Left colon (tissue), 2 donors: ENCODE data around the gene KAZN. TPM values are rescaled to one million over a fixed set of nuclear protein-coding genes. Genes with fewer than 3 reads are reported as not detected.

ENCODE experiments used
- ATAC-seq: fragments of 200-7000 bp; cut with Tn5 transposase; one replicate; pipeline ENCODE4 v1.9.1; 2020; ENCODE audit warnings: mild to moderate bottlenecking, moderate library complexity
- DNase-seq, 2 donors: peaks; one replicate each; pipeline ENCODE4 v3.0.0-alpha.2; 2020
- intact Hi-C, 2 donors: fragments of 100-400 bp; cut with DNase I in 1 of 2; cut with micrococcal nuclease in 1 of 2; formaldehyde crosslinking; loops; one replicate each; pipeline versions ENCODE4 v1.11.2 to v1.14.0; 2022; cut with DNase I, micrococcal nuclease
- total RNA-seq, 2 donors: library from RNA; stranded (reverse); fragmentation: NEBNext Ultra II Directional; extraction: Animal tissue kit (Norgen Biotek cat#: 25700); gene quantifications; one replicate each; pipeline ENCODE4 v1.2.1, GENCODE V29; 2021
- donor health status: DM: no; HTN: no; CAD: no.
- donor health status: DM: yes; HTN: yes; CAD: no.

KAZN gene
- total RNA-seq, 2 donors from 2014 or later: 11.4 to 14.2 TPM

DNA sequence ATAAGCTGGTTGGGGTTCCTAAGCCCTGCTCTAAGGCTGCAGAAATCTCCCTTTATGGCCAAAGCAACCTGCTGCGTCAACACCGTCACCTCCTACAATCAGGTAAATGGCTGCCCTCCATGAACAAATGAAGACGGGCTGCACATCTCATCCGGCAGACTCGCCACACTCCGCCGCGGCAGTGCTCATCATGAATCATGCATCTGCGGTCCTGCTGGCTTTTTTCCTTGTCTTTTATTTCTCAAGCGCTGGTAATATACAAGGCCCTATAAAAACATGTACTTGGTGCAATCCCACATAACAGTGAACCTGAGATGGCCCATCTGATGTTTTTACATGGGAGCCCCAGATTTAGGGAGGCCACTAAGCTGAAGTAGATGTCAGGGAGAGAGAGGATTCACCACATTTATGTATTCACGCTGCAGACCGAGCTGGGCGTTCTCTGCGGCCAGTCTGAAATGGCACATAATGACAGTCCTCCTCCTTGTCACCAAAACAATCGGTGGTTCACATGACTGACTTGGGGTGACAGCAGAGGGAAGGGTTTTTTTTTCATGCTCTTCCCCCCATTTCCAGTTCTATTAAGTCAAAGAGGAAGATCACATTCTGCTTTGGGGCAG is 91.6 kb downstream of the KAZN start:
- ATAC-seq (no peak), DNase-seq (no peak)
- intact Hi-C loops: no loop called here

- DNase-seq: no peak
- no peak for ATAC-seq
- intact Hi-C loops: no loop called here
These were observed 95.5 kb downstream of the KAZN start for GRCh38 chr1:14693949-14694348.

- intact Hi-C loops: no loop called here
- DNase-seq: no peak
- ATAC-seq: no peak
These were observed 96.1 kb downstream of the KAZN start for GRCh38 chr1:14694589-14694988.

- intact Hi-C loops: no loop called here
- no peak for DNase-seq
- ATAC-seq: no peak
These were observed 98.3 kb downstream of the KAZN start for GRCh38 chr1:14696761-14697160.

DNA sequence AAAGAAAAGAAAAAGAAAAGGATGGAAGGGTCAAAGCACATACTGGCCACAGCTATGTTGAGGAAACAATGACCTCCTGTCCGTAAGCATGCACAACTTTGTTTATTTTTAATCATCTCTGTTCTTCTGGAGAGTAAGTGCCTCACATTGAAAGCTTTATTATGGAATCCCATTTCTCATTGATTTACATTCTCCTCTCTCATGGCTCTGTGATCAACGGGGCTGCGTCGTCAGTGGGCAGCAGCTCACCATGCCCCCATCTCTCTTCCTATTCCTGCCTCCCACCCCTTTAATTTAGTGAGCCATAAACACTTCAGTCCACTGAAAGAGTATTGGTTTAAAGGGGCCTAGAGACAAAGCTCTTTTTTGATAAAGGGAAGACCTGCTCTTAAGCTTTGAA is 98.9 kb downstream of the KAZN start:
- no peak for ATAC-seq
- intact Hi-C loops: no loop called here
- no peak for DNase-seq

- DNase-seq: no peak
- intact Hi-C loops: no loop called here
- ATAC-seq: no peak
These were observed 99.8 kb downstream of the KAZN start for GRCh38 chr1:14698314-14698713.

DNA sequence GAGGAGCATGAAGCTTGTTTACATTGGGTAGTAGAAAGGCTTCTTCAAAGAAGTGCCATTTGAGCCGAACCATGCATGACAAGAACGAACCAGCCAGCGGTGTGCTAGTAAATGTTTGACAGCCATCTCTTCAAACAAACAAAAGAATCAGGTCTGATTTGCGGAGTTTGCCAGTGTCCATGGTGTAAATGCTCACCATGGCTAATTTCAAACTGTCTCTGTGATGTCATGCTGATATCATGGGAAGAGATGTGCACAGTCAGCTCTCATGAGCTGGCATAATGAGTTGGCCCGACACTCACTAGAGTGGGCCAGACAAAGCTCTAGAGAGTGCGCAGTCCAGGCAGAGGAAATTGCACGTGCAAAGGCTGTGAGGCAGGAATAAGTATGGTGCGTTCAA is 101.1 kb downstream of the KAZN start:
- intact Hi-C loops: no loop called here
- DNase-seq (no peak), ATAC-seq (no peak)

DNA sequence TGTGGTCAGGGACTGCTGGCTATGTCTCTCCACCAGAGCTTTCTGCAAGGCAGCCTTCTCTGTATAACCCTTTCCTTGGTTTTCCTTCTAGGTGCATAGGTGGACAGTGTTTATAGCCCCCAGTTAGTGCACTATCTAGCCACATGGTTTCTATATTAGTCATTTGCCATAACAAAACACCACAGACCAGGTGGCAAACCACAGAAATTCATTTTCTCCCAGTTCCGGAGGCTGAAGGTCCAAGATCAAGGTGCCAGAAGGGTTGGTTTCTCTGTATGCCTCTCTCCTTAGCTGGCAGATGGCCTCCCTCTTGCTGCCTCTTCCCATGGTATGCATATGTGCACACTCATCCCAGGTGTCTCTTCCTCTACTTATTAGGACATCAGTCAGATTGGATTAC is 106.4 kb downstream of the KAZN start:
- no peak for DNase-seq
- ATAC-seq: no peak
- intact Hi-C loops: no loop called here

DNA sequence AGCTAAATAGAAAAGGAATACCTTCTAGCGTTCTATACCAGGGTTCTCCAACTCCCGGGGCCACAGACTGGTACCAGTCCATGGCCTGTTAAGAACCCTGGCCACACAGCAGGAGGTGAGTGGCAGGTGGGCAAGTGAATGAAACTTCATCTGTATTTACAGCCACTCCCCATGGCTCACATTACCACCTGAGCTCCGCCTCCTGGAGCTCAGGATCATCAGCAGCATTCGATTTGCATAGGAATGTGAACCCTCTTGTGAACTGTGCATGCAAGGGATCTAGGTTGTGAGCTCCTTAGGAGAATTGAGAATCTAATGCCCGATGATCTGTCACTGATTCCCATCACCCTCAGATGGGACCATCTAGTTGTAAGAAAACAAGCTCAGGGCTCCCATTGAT is 107.3 kb downstream of the KAZN start:
- intact Hi-C loops: no loop called here
- no peak for ATAC-seq
- DNase-seq: no peak

- DNase-seq (no peak), ATAC-seq (no peak)
- intact Hi-C loops: no loop called here
These were observed 108.1 kb downstream of the KAZN start for GRCh38 chr1:14706631-14707030.

- ATAC-seq: no peak
These were observed 109.3 kb downstream of the KAZN start for GRCh38 chr1:14707531-14708445.

GRCh38 chr1:14710331-14710730 is 111.8 kb downstream of the KAZN start:
- intact Hi-C loops: no loop called here
- ATAC-seq (no peak), DNase-seq (no peak)

More at GRCh38 chr1:14707531-14708445, 109.3 kb downstream of the KAZN start:
- intact Hi-C loops: no loop called here
- no peak for DNase-seq

DNA sequence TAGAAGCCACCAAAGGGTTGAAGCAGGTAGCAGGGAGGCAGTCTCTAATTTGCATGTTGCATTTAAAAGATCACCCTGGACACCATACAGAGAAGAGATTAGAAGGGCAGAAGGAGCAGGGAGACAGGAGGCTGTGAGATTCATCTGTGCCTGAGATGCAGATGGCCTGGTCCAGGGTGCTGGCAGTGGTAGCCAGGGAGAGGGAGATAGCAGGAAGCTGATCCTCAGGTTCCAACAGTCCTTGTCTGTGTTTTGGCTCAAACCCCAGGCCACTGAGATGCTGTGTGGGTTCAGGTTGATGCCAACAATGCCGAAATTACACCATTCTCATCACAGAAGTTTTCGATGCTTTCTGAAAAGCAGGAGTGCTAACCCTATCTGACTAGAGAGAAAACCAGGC is 113.7 kb downstream of the KAZN start:
- ATAC-seq (no peak), DNase-seq (no peak)
- intact Hi-C loops: no loop called here

- intact Hi-C loops: no loop called here
- ATAC-seq (no peak), DNase-seq (no peak)
These were observed 114.6 kb downstream of the KAZN start for GRCh38 chr1:14713077-14713476.

GRCh38 chr1:14715266-14715665 is 116.8 kb downstream of the KAZN start:
- ATAC-seq (no peak), DNase-seq (no peak)
- intact Hi-C loops: no loop called here

- DNase-seq: no peak
- intact Hi-C loops: no loop called here
- ATAC-seq: no peak
These were observed 117.3 kb downstream of the KAZN start for GRCh38 chr1:14715802-14716201.

DNA sequence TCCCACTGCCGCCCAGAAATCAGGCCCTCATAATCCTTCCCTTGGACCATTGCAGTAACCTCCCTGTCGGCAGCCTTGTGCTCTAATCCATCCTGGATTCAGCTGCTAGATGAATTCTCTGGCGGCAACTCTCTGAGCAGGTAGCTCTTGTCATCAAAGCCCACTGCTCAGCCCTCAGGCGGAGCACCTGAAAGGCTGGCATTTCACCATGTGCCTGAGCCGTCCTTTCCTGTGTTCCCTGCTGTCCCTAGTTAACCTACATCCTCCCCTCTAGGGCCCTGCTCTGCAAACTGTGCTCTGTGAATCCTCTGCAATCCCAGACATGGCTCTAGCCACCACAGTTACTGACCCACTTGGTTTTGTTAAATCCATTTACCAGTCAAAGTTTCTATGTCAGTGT is 118.0 kb downstream of the KAZN start:
- intact Hi-C loops: no loop called here
- ATAC-seq (no peak), DNase-seq (no peak)

- DNase-seq (no peak), ATAC-seq (no peak)
- intact Hi-C loops: no loop called here
These were observed 120.0 kb downstream of the KAZN start for GRCh38 chr1:14718476-14718875.

DNA sequence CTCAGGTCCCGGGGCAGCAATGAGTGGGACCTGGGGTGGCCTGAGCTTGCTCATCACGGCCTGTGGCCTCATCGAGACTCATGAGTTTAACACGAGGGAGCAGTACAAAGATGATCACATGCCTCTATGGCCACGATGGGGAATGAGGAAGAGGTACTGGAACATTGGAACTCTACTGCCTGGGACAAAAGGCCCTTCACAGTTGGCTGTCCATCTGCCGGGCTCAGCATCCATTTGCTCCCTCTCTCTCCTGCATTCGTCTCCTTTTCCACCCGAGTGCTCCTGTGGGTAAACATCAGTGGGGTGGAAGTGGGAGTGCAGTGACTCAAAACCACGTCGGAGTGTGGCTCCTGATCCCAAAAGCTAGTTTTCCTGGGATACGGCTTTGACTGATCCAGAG is 124.9 kb downstream of the KAZN start:
- no peak for DNase-seq
- no peak for ATAC-seq
- intact Hi-C loops: no loop called here

DNA sequence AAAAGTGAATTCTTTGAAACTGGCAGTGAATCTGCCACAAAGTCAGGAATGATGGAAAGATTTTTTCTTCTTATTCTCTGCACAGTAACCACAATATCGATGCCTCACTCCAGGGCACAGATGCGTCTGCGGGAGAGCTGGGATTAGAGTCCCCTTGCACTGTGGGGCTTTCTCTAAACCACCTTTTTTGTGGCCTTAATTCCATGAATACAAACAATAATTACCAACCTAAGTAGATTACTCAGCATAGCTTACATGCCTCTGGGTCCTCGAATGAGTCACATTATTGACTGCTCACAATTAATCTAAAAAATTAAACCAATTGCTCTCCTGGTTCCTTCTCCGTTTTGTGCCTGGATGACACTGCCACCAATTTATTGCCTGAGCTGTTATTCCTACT is 125.8 kb downstream of the KAZN start:
- intact Hi-C loops: no loop called here
- DNase-seq (no peak), ATAC-seq (no peak)

DNA sequence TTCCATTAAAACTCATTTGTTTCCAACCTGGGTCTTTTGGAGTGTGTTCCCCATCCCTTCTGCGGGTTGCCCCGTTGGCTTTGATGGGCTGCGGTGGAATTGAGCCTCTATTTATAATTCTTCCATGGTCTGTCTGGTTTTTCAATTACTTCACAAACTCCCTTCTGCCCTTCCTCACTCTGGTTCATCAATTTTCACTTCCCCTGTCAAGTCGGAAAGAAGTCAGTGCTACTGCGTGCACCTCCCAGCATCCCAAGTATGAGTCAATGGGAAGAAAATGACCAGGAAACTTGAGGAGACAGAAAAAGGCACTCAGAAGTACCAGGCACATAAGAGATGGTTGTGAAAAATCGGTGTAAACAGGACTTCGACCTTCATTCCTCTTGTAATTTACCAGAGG is 126.2 kb downstream of the KAZN start:
- ATAC-seq: no peak

More for the DNA sequence above, 126.2 kb downstream of the KAZN start:
- intact Hi-C loops: no loop called here
- DNase-seq: no peak
